Panc1 (cell line): ENCODE measurements around the gene ALX3. TPM values are rescaled to one million over a fixed set of nuclear protein-coding genes. Genes with fewer than 3 reads are reported as not detected.

Experiments used
- ATAC-seq: fragments of 200-7000 bp; cut with Tn5 transposase; 2 replicates; pipeline ENCODE4 v1.9.1; 2020; ENCODE audit warnings: mild to moderate bottlenecking, moderate library complexity
- BruUV-seq: library from RNA; stranded (reverse); fragments of 400-500 nt; replicated peaks from 2 replicates; lab custom pipeline; 2021; lab: Mats Ljungman, UMichigan
- CTCF ChIA-PET: fragments of 300-600 bp; sonication (Branson Sonifier 250); formaldehyde crosslinking; loops from one replicate; lab custom pipeline; 2022; ENCODE audit warnings: antibody characterized with exemption; lab: Charles Lee
- POLR2A ChIA-PET: fragments of 300-600 bp; sonication (Branson Sonifier 250); formaldehyde crosslinking; loops from one replicate; lab custom pipeline; 2022; ENCODE audit warnings: antibody characterized with exemption; lab: Charles Lee
- DNase-seq: peaks from one replicate; pipeline ENCODE4 v3.0.0-alpha.2; 2010; ENCODE audit warnings: low read depth, low spot score
- H3K27ac ChIP-seq: 2 replicates; pipeline ENCODE4 v1.5.1; 2011; ENCODE audit warnings: mild to moderate bottlenecking, low read length, inconsistent platforms
- H3K27me3 ChIP-seq: fragments of 200-500 bp; sonication (Bioruptor generic); 2 replicates; pipeline ENCODE4 v1.6.0; 2014; ENCODE audit warnings: low read length, inconsistent platforms; ENCODE audit not compliant: control insufficient read depth, insufficient read depth
- H3K36me3 ChIP-seq: fragments of 200-500 bp; sonication (Bioruptor generic); 2 replicates; pipeline ENCODE4 v1.5.1; 2014; ENCODE audit warnings: inconsistent platforms, mild to moderate bottlenecking, low read length, moderate library complexity; ENCODE audit not compliant: control insufficient read depth, insufficient read depth
- H3K4me1 ChIP-seq: 2 replicates; pipeline ENCODE4 v1.5.1; 2011; ENCODE audit warnings: inconsistent platforms, mild to moderate bottlenecking, low read length, moderate library complexity; ENCODE audit not compliant: control insufficient read depth, insufficient read depth
- H3K4me3 ChIP-seq, 2 experiments: 2 replicates each; pipeline ENCODE4 v1.5.1; 2011 to 2012; ENCODE audit warnings: low read depth in 2 of 2, low read length in 2 of 2, mild to moderate bottlenecking in 2 of 2, inconsistent platforms in 1 of 2, moderate library complexity in 1 of 2
- H3K9me3 ChIP-seq: fragments of 200-500 bp; sonication (Bioruptor generic); 2 replicates; pipeline ENCODE4 v1.5.1; 2014; ENCODE audit warnings: low read depth, mild to moderate bottlenecking, inconsistent platforms, low read length, moderate library complexity; ENCODE audit not compliant: control insufficient read depth, insufficient read depth
- CTCF ChIP-seq: fragments of 450-650 bp; IDR thresholded peaks from 2 replicates; pipeline ENCODE4 v1.5.1; 2017; ENCODE audit warnings: mild to moderate bottlenecking
- POLR2AphosphoS5 ChIP-seq: IDR thresholded peaks from 2 replicates; pipeline ENCODE4 v1.6.1; 2012; ENCODE audit warnings: mild to moderate bottlenecking, low read depth, low read length, moderate library complexity
- REST ChIP-seq, 2 experiments: IDR thresholded peaks; 2 replicates each; pipeline ENCODE4 v1.6.1; 2011 to 2012; ENCODE audit warnings: low read depth in 2 of 2, control low read depth in 1 of 2, low read length in 1 of 2, mild to moderate bottlenecking in 1 of 2, moderate library complexity in 1 of 2; ENCODE audit not compliant: insufficient read depth in 1 of 2
- SIN3A ChIP-seq: IDR thresholded peaks from 2 replicates; pipeline ENCODE4 v1.6.1; 2012; ENCODE audit warnings: low read depth, mild to moderate bottlenecking, low read length, moderate library complexity, borderline replicate concordance; ENCODE audit not compliant: insufficient read depth
- TCF7L2 ChIP-seq: IDR thresholded peaks from 2 replicates; pipeline ENCODE4 v1.6.1; 2011; ENCODE audit warnings: mild to moderate bottlenecking, low read depth, low read length, inconsistent platforms
- in situ Hi-C: cut with HindIII; loops from 2 replicates; pipeline ENCODE4 v1.10.0; 2016; ENCODE audit warnings: low sequenced_read_pairs, low pct_unique_long_range_greater_than_20kb
- intact Hi-C: fragments of 100-400 bp; cut with micrococcal nuclease; formaldehyde crosslinking; loops from one replicate; pipeline ENCODE4 v1.10.0; 2022; ENCODE audit not compliant: unreplicated experiment
- total RNA-seq: library from RNA; stranded (reverse); gene quantifications from one replicate; pipeline ENCODE4 v1.2.1, GENCODE V29; 2021; ENCODE audit not compliant: unreplicated experiment

Gene ALX3
- total RNA-seq, 1 experiment from 2014 or later, result not detected

- BruUV-seq, result no TSS peak
- intact Hi-C loops (loop anchor here (1.0 kb wide), 1 partner anchor 20 kb away; no protein-coding TSS in a partner anchor), in situ Hi-C loops (no loop called here)
- TF ChIP-seq REST (IDR thresholded peaks at IDR 0.05; ENCODE audit: insufficient read depth in 1 of 2, low read depth in 2 of 2, low read length in 1 of 2) (no peak), POLR2AphosphoS5 (no peak), TCF7L2 (no peak), CTCF (peak; percentile 80), SIN3A (no peak)
- Histone ChIP-seq H3K36me3 (no peaks in the 10 kb centered on the region), H3K9me3 (no peaks in the 10 kb centered on the region), H3K4me1 (no peaks in the 10 kb centered on the region), H3K27ac (no peak overlapping the region), H3K27me3 (peaks cover 8% of the 10 kb centered on the region), H3K4me3 (no peak overlapping the region)
- POLR2A ChIA-PET, result no interaction called here
- peak; percentile 87 for ATAC-seq
- peak; percentile 20 for DNase-seq
- CTCF ChIA-PET, result interaction anchor here (0.5 to 1.3 kb wide), 12 partner anchors 9 to 469 kb away, joined by 3 to 22 read pairs (median 3); no protein-coding TSS in a partner anchor
Observed at GRCh38 chr1:110087812-110088738, 17.6 kb upstream of the ALX3 start.

DNA sequence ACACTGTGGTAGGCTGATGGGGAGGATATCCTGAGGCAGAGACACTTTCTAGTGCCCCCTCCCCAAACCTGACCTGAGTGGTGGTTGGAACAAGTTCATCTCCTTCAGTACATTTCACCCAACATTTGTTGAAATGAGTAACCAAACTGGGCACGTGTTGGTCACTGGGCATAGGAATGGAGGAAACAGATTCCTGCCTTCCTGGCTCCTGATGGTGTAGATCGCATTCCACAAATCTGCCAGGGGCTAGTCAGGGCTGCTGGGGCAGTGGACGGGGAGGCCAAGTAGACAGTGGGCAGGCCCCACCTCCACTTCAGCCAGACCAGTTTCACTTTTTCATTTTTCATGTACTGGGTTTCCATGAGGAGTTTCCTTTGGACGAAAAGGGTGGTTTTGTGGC, 16.5 kb upstream of the ALX3 start:
- no peaks in the 10 kb centered on the region for H3K9me3 ChIP-seq
- no TSS peak for BruUV-seq
- H3K4me1 ChIP-seq, result no peaks in the 10 kb centered on the region
- TF ChIP-seq CTCF (no peak), TCF7L2 (no peak), SIN3A (no peak), REST (IDR thresholded peaks at IDR 0.05; ENCODE audit: insufficient read depth in 1 of 2, low read depth in 2 of 2, low read length in 1 of 2) (no peak), POLR2AphosphoS5 (no peak)
- peaks cover 9% of the 10 kb centered on the region for H3K27me3 ChIP-seq
- POLR2A ChIA-PET, result no interaction called here
- in situ Hi-C loops, result no loop called here
- H3K27ac ChIP-seq, result no peak overlapping the region
- CTCF ChIA-PET, result no interaction called here
- intact Hi-C loops, result no loop called here
- H3K36me3 ChIP-seq, result no peaks in the 10 kb centered on the region
- DNase-seq (no peak), ATAC-seq (no peak)
- no peak overlapping the region for H3K4me3 ChIP-seq
